ENCODE results near the gene GRM7.

- TF ChIP-seq CTCF (IDR thresholded peaks at IDR 0.05; ENCODE audit: low read depth, low read length) (no peak), EZH2phosphoT487 (IDR thresholded peaks at IDR 0.05; ENCODE audit: low read depth) (no peak)
These were observed 759.5 kb downstream of the GRM7 start for GRCh38 chr3:7620401-7620800.
